ENCODE data around the gene PFKFB1.

Gene PFKFB1

GRCh38 chrX:54980334-54980733 lies 13.7 kb downstream of the PFKFB1 start:
- H3K4me3 ChIP-seq (ENCODE audit: low read depth, low read length) = no peak overlapping the region
- TF ChIP-seq CTCF (IDR thresholded peaks at IDR 0.05; ENCODE audit: low read depth, low read length) = no peak
- no peaks in the 10 kb centered on the region for H3K9me3 ChIP-seq
- no peaks in the 10 kb centered on the region for H3K4me1 ChIP-seq
- H3K36me3 ChIP-seq = no peaks in the 10 kb centered on the region
- DNase-seq = no peak
- H3K27me3 ChIP-seq = no peaks in the 10 kb centered on the region

- Histone ChIP-seq H3K27me3 (no peaks in the 10 kb centered on the region), H3K4me3 (ENCODE audit: low read depth, low read length) (no peak overlapping the region), H3K9me3 (no peaks in the 10 kb centered on the region), H3K4me1 (no peaks in the 10 kb centered on the region), H3K36me3 (no peaks in the 10 kb centered on the region)
- DNase-seq = no peak
- no peak for TF ChIP-seq CTCF (IDR thresholded peaks at IDR 0.05; ENCODE audit: low read depth, low read length)
Observed at GRCh38 chrX:54979432-54979831, 14.6 kb downstream of the PFKFB1 start.

DNA sequence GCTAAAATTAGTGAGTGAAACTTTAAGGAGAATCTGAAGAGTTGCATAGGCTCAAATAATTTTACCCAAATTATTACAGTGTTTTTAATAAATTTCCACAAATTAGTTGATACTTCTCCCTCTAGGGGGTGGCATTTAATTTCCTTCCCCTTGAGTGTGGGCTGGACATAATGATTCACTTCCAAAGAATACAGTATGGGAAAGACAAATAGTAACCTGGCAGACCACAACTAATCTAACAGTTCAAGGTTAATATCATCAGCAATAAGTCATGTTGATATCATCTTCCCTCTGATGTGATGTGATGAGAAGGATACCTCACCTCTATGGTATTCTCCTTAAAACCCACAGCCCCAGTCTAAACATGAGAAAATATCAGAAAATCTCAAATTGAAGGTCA lies 15.5 kb downstream of the PFKFB1 start:
- Histone ChIP-seq H3K4me3 (ENCODE audit: low read depth, low read length) (no peak overlapping the region), H3K27me3 (no peaks in the 10 kb centered on the region), H3K36me3 (no peaks in the 10 kb centered on the region), H3K4me1 (no peaks in the 10 kb centered on the region), H3K9me3 (no peaks in the 10 kb centered on the region)
- DNase-seq = no peak
- TF ChIP-seq CTCF (IDR thresholded peaks at IDR 0.05; ENCODE audit: low read depth, low read length) = no peak

DNA sequence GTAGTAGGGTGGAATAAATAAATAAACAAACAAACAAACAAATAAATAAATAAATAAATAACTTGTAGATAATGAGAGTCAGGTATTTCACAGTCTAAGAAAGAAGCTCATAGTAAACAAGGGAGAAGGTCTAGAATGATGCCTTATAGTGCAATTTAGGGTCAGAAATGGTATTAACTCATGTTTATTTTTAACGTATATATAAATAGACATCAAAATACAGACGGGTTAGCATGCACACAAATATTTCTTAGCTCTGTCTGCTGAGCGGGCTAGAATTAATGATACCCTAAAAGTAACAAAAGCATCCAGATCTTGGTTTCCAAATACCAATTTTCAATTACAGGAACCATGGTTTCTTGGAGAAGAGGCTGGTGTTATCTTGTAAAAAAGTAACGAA lies 16.6 kb downstream of the PFKFB1 start:
- DNase-seq = no peak
- Histone ChIP-seq H3K27me3 (no peaks in the 10 kb centered on the region), H3K36me3 (no peaks in the 10 kb centered on the region), H3K4me3 (ENCODE audit: low read depth, low read length) (no peak overlapping the region), H3K9me3 (no peaks in the 10 kb centered on the region), H3K4me1 (no peaks in the 10 kb centered on the region)
- TF ChIP-seq CTCF (IDR thresholded peaks at IDR 0.05; ENCODE audit: low read depth, low read length) = no peak

GRCh38 chrX:54964766-54965497 lies 29.1 kb downstream of the PFKFB1 start:
- H3K27me3 ChIP-seq = no peaks in the 10 kb centered on the region
- no peak for TF ChIP-seq CTCF (IDR thresholded peaks at IDR 0.05; ENCODE audit: low read depth, low read length)
- no peaks in the 10 kb centered on the region for H3K36me3 ChIP-seq
- DNase-seq = no peak
- no peak overlapping the region for H3K4me3 ChIP-seq (ENCODE audit: low read depth, low read length)
- no peaks in the 10 kb centered on the region for H3K4me1 ChIP-seq
- no peaks in the 10 kb centered on the region for H3K9me3 ChIP-seq

GRCh38 chrX:54961750-54962149 lies 32.2 kb downstream of the PFKFB1 start:
- H3K36me3 ChIP-seq = no peaks in the 10 kb centered on the region
- H3K9me3 ChIP-seq = no peaks in the 10 kb centered on the region
- no peaks in the 10 kb centered on the region for H3K27me3 ChIP-seq
- H3K4me1 ChIP-seq = no peaks in the 10 kb centered on the region
- no peak overlapping the region for H3K4me3 ChIP-seq (ENCODE audit: low read depth, low read length)
- TF ChIP-seq CTCF (IDR thresholded peaks at IDR 0.05; ENCODE audit: low read depth, low read length) = no peak
- DNase-seq = no peak
